ENCODE data around the gene CFAP300.

Gene CFAP300

GRCh38 chr11:102047305-102047924 is at the start of gene CFAP300:
Gene CFAP300 (plus strand): TSS chr11:102047437. CDS start chr11:102047471, 34 bp downstream.
- peak; percentile 59 for DNase-seq (ENCODE audit: low read depth)

- no peak for DNase-seq (ENCODE audit: low read depth)
Measured at GRCh38 chr11:102001657-102002338, 45.4 kb upstream of the CFAP300 start.

GRCh38 chr11:102004220-102004619 is 43.0 kb upstream of the CFAP300 start:
- no peak for DNase-seq (ENCODE audit: low read depth)

- no peak for DNase-seq (ENCODE audit: low read depth)
Measured at GRCh38 chr11:102005306-102005705, 41.9 kb upstream of the CFAP300 start.

- DNase-seq (ENCODE audit: low read depth): no peak
Measured at GRCh38 chr11:102006835-102007566, 40.2 kb upstream of the CFAP300 start.

GRCh38 chr11:102007567-102008437 is 39.4 kb upstream of the CFAP300 start:
- DNase-seq (ENCODE audit: low read depth): peak; percentile 30

GRCh38 chr11:102010776-102011494 is 36.3 kb upstream of the CFAP300 start:
- DNase-seq (ENCODE audit: low read depth): peak; percentile 69

- DNase-seq (ENCODE audit: low read depth): no peak
Measured at GRCh38 chr11:102012946-102013345, 34.3 kb upstream of the CFAP300 start.

GRCh38 chr11:102014756-102015155 is 32.5 kb upstream of the CFAP300 start:
- DNase-seq (ENCODE audit: low read depth): no peak

- DNase-seq (ENCODE audit: low read depth): no peak
Measured at GRCh38 chr11:102017026-102017425, 30.2 kb upstream of the CFAP300 start.

GRCh38 chr11:102026217-102026616 is 21.0 kb upstream of the CFAP300 start:
- DNase-seq (ENCODE audit: low read depth): no peak

- DNase-seq (ENCODE audit: low read depth): no peak
Measured at GRCh38 chr11:102026959-102027358, 20.3 kb upstream of the CFAP300 start.

- no peak for DNase-seq (ENCODE audit: low read depth)
Measured at GRCh38 chr11:102036757-102037156, 10.5 kb upstream of the CFAP300 start.

- DNase-seq (ENCODE audit: low read depth): peak; percentile 12
Measured at GRCh38 chr11:102046841-102047240, 396 bp upstream of the CFAP300 start.

GRCh38 chr11:102050927-102051575 is 3.8 kb downstream of the CFAP300 start:
- DNase-seq (ENCODE audit: low read depth): no peak

GRCh38 chr11:102061276-102061675 is 14.0 kb downstream of the CFAP300 start:
- no peak for DNase-seq (ENCODE audit: low read depth)

- no peak for DNase-seq (ENCODE audit: low read depth)
Measured at GRCh38 chr11:102062106-102062505, 14.9 kb downstream of the CFAP300 start.

- no peak for DNase-seq (ENCODE audit: low read depth)
Measured at GRCh38 chr11:102064316-102064715, 17.1 kb downstream of the CFAP300 start.

GRCh38 chr11:102070766-102071165 is 23.5 kb downstream of the CFAP300 start:
- no peak for DNase-seq (ENCODE audit: low read depth)

GRCh38 chr11:102071497-102072472 is 24.5 kb downstream of the CFAP300 start:
- DNase-seq (ENCODE audit: low read depth): no peak
